Heart right ventricle (tissue), 16 donors: Measurements from ENCODE around the gene PLEKHA8. TPM values are rescaled to one million over a fixed set of nuclear protein-coding genes. Genes with fewer than 3 reads are reported as not detected.
A peak's percentile ranks its signal among the peaks of the same experiment; 100 is the strongest.

Source experiments
- ATAC-seq, 8 donors: fragments of 200-7000 bp; cut with Tn5 transposase; one replicate each; pipeline ENCODE4 v1.9.1; 2020; ENCODE audit warnings: mild to moderate bottlenecking in 8 of 8, moderate library complexity in 8 of 8, moderate number of reproducible peaks in 1 of 8
- DNase-seq, 2 donors: peaks; one replicate each; pipeline ENCODE4 v3.0.0-alpha.2; 2020
- H3K27ac ChIP-seq, 10 donors: fragments of 200-600 bp; sonication (generic) in 2 of 10; one replicate each; pipeline versions ENCODE4 v1.5.0 to v1.8.0; 2020 to 2022; ENCODE audit warnings: mild to moderate bottlenecking in 3 of 10
- H3K27me3 ChIP-seq, 7 donors: fragments of 200-600 bp; one replicate each; pipeline ENCODE4 v1.8.0; 2021 to 2022; ENCODE audit warnings: mild to moderate bottlenecking in 2 of 7
- H3K36me3 ChIP-seq, 9 donors: fragments of 200-600 bp; sonication (generic) in 1 of 9; one replicate each; pipeline versions ENCODE4 v1.5.0 to v1.8.0; 2020 to 2022; ENCODE audit warnings: mild to moderate bottlenecking in 2 of 9
- H3K4me1 ChIP-seq, 9 donors: fragments of 200-600 bp; sonication (generic) in 1 of 9; one replicate each; pipeline versions ENCODE4 v1.5.0 to v1.8.0; 2020 to 2022; ENCODE audit warnings: mild to moderate bottlenecking in 4 of 9
- H3K4me3 ChIP-seq, 10 donors: fragments of 200-600 bp; sonication (generic) in 2 of 10; one replicate each; pipeline versions ENCODE4 v1.5.0 to v1.8.0; 2020 to 2022; ENCODE audit warnings: mild to moderate bottlenecking in 7 of 10, moderate library complexity in 2 of 10
- H3K9me3 ChIP-seq, 11 donors: fragments of 200-600 bp in 10 of 11; sonication (generic) in 2 of 11; one replicate each; pipeline versions ENCODE4 v1.5.0 to v1.8.0; 2013 to 2022; ENCODE audit warnings: mild to moderate bottlenecking in 2 of 11, control low read depth in 1 of 11, moderate library complexity in 1 of 11
- CTCF ChIP-seq, 9 donors: fragments of 200-600 bp; sonication (generic) in 2 of 9; IDR thresholded peaks; one replicate each; pipeline versions ENCODE4 v1.5.0 to v1.8.0; 2021 to 2022; ENCODE audit warnings: antibody characterized with exemption in 9 of 9, mild to moderate bottlenecking in 5 of 9, moderate library complexity in 1 of 9
- WGBS, 2 donors: extraction: QIAGEN DNeasy Blood & Tissue Kit; methylation state at CpG; one replicate each; pipeline ENCODE4 v1.1.7; 2013; ENCODE audit warnings: inconsistent platforms in 1 of 2; 5-methylcytosine and 5-hydroxymethylcytosine counted together
- intact Hi-C, 10 donors: fragments of 100-400 bp; cut with DNase I; formaldehyde crosslinking; loops; one replicate each; pipeline versions ENCODE4 v1.11.1 to v1.14.2; 2022
- polyA plus RNA-seq, 2 donors: library from polyadenylated mRNA; stranded (reverse); fragments of 200-250 nt; gene quantifications; one replicate each; pipeline ENCODE4 v1.2.3, GENCODE V29; 2013
- total RNA-seq, 10 donors: library from RNA; stranded (reverse); fragmentation: NEBNext Ultra II Directional in 3 of 10; extraction: Animal tissue kit (Norgen Biotek cat#: 25700) in 3 of 10; gene quantifications; one replicate each; pipeline versions ENCODE4 v1.2.1 to v1.2.4, GENCODE V29; 2021 to 2023
- donor health status: Arrhythmogenic right ventricular cardiomyopathy.
- donor health status: ischemic (EF 13 %, LVEDD 7.1; RV severe dilation, severe dysfunction).
- donor health status: healthy with polysubstance abuse.
- donor health status: DM: no; HTN: yes; CAD: no.
- donor health status: DM: no; HTN: no; CAD: no.
- donor health status: ischemic (EF 25% LVEDD 6.9; RV normal size, moderate dysfunction).
- donor health status: ischemic (EF 25% LVEDD 5.7; RV mildly dilated, moderate dysfunction).
- donor health status: healthy.
- donor health status: DM: yes; HTN: yes; CAD: no.
- donor health status: Ischemic cardiomyopathy.
- donor health status: ischemic (EF 35%, LVEDD 5.7; RV mildly dilated, moderate dysfunction).
- donor health status: nonischemic (EF 11% LVEDD 7.7; RV severe dilation, severe dysfunction).
- donor health status: DM: yes; HTN: yes; CAD: no.
- donor health status: PGD.
- donor health status: ischemic (EF 29% LVEDD 5.4; RV normal size, mild dysfunction).
- donor health status: nonischemic (EF 23%, LVEDD 6.1; RV moderate dilation, normal function).

The PLEKHA8 gene
- total and polyA plus RNA-seq, 12 donors, result 1.8 to 6.0 (median 4.0) TPM

GRCh38 chr7:30146127-30146612 is 118.0 kb downstream of the PLEKHA8 start:
- Histone ChIP-seq H3K27me3 (no peaks in the 10 kb centered on the region), H3K36me3 (peaks cover 0 to 30% (median 0%) of the 10 kb centered on the region in 9 donors), H3K27ac (peak overlapping the region in 4 of 10 donors; percentile 15 to 52 (median 23)), H3K4me1 (peaks cover 0 to 54% (median 25%) of the 10 kb centered on the region in 9 donors), H3K9me3 (no peaks in the 10 kb centered on the region), H3K4me3 (no peak overlapping the region)
- WGBS, 2 donors, result 66 to 68% methylated on average over 13 of the region's 13 CpGs
- peak in 1 of 2 donors; percentile 61 for DNase-seq
- intact Hi-C loops, result no loop called here
- TF ChIP-seq CTCF (IDR thresholded peaks at IDR 0.05), result no peak
- peak in 7 of 8 donors; percentile 27 to 78 (median 66) for ATAC-seq

DNA sequence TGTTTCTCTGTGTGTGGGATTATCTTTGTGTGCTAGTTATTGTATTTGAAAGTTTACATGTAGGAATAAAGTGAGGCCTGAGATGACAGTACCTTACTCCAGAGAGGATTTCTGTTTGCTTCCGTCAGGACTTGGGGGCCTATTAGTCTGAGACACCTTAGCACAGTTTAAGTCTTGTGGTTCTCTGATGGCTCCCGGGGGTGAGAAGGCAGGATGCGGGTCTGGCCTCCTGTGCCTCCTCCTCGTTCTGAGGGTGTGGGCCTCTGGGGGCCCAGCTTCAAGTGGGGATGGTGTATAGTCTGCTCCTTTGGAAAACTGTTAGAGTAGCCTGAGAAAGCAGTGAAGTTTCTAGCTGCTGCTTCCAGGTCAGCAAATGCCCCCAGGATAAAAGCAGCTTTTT is 119.0 kb downstream of the PLEKHA8 start:
- intact Hi-C loops, result no loop called here

DNA sequence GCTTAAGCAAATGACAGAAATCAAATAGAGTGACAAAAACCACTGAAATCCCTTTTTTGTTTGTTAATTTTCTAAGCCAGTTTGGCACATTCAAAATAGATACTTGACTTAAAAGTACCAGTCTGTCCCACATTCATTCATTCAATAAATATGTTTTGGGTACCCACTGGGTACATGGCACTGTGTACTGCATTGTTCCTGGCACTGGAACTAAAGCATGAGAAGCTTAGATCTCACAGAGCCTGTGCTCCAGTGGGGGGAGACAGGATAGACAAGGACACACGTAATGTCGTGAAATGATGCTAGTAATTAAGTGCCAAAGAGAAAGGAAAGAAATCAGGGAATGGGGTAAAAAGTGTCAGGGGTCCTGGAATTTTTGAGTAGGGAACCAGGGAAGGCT is 119.6 kb downstream of the PLEKHA8 start:
- Histone ChIP-seq H3K27me3 (no peaks in the 10 kb centered on the region), H3K9me3 (no peaks in the 10 kb centered on the region), H3K27ac (peak overlapping the region in 2 of 10 donors; percentile 15 to 56), H3K4me3 (no peak overlapping the region), H3K36me3 (peaks cover 0 to 45% (median 0%) of the 10 kb centered on the region in 9 donors), H3K4me1 (peaks cover 0 to 39% (median 25%) of the 10 kb centered on the region in 9 donors)
- WGBS, 2 donors, result 95 to 97% methylated on average over 2 of the region's 2 CpGs
- intact Hi-C loops, result no loop called here
- DNase-seq (no peak), ATAC-seq (no peak)
- TF ChIP-seq CTCF (IDR thresholded peaks at IDR 0.05), result no peak

More for the DNA sequence above, 119.0 kb downstream of the PLEKHA8 start:
- no peak for TF ChIP-seq CTCF (IDR thresholded peaks at IDR 0.05)
- H3K36me3 ChIP-seq, result peaks cover 0 to 41% (median 0%) of the 10 kb centered on the region in 9 donors
- no peaks in the 10 kb centered on the region for H3K27me3 ChIP-seq
- H3K27ac ChIP-seq, result peak overlapping the region in 4 of 10 donors; percentile 15 to 56 (median 47)
- no peak for ATAC-seq
- H3K4me1 ChIP-seq, result peaks cover 0 to 44% (median 25%) of the 10 kb centered on the region in 9 donors
- no peak for DNase-seq
- no peak overlapping the region for H3K4me3 ChIP-seq
- 64 to 78% methylated on average over 4 of the region's 4 CpGs for WGBS, 2 donors
- no peaks in the 10 kb centered on the region for H3K9me3 ChIP-seq

- Histone ChIP-seq H3K9me3 (no peaks in the 10 kb centered on the region), H3K4me1 (peaks cover 0 to 34% (median 24%) of the 10 kb centered on the region in 9 donors), H3K27ac (no peak overlapping the region), H3K4me3 (no peak overlapping the region), H3K27me3 (no peaks in the 10 kb centered on the region), H3K36me3 (peaks cover 0 to 45% (median 0%) of the 10 kb centered on the region in 9 donors)
- TF ChIP-seq CTCF (IDR thresholded peaks at IDR 0.05), result no peak
- WGBS, 2 donors, result 97 to 99% methylated on average over 5 of the region's 5 CpGs
- ATAC-seq (no peak), DNase-seq (no peak)
- intact Hi-C loops, result no loop called here
Measured at GRCh38 chr7:30148426-30148825, 120.2 kb downstream of the PLEKHA8 start.
